ENCODE measurements around the gene TSHR.

DNA sequence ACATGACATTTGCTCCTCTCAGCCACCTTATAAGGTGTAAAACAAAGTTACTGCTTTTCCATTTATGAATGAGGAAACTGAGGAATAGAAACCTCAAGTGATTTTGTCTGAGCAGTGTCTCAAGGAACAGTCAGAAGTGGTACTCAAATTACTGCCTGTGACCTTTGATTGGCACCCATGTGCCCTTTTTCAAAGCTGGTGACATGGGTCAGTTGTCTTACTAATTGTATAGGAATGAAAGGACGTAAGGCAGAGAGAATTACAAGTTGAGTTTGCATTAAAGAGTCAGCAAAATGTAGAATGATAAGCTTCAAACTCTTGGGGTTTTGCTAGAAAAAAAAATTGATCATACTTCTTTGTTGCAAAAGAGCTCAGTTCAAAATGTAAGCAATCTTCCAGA, 136.2 kb downstream of the TSHR start:
- no peak for TF ChIP-seq EP300 (IDR thresholded peaks at IDR 0.05; ENCODE audit: borderline replicate concordance)
- no peak for TF ChIP-seq TEAD4 (IDR thresholded peaks at IDR 0.05)
- no peak for TF ChIP-seq EGR1 (IDR thresholded peaks at IDR 0.05)
- no peak for TF ChIP-seq REST (IDR thresholded peaks at IDR 0.05; ENCODE audit: low read depth)

Measured in Ishikawa (cell line).